IMR-90 (cell line): ENCODE measurements around the gene DYNC1LI2. TPM values are rescaled to one million over a fixed set of nuclear protein-coding genes. Genes with fewer than 3 reads are reported as not detected.
A peak's percentile ranks its signal among the peaks of the same experiment; 100 is the strongest.

ENCODE experiments used
- ATAC-seq: fragments of 200-7000 bp; cut with Tn5 transposase; 2 replicates; pipeline ENCODE4 v1.9.1; 2020; ENCODE audit warnings: low read depth, mild to moderate bottlenecking, moderate library complexity
- BruUV-seq: library from RNA; stranded (reverse); fragments of 400-500 nt; replicated peaks from 2 replicates; lab custom pipeline; 2021; lab: Mats Ljungman, UMichigan
- CTCF ChIA-PET: fragments of 300-600 bp; formaldehyde crosslinking; extraction: SDS; loops from one replicate; lab custom pipeline; 2021; ENCODE audit warnings: antibody characterized with exemption; lab: Yijun Ruan, JAX
- POLR2A ChIA-PET: fragments of 300-600 bp; sonication (Branson Sonifier 250); formaldehyde crosslinking; loops from one replicate; lab custom pipeline; 2022; ENCODE audit warnings: antibody characterized with exemption; ENCODE audit not compliant: unreplicated experiment; lab: Charles Lee
- DNase-seq: peaks from one replicate; pipeline ENCODE4 v3.0.0; 2013
- H2AFZ ChIP-seq: replicated peaks from 2 replicates; pipeline ENCODE3; 2013; ENCODE audit warnings: low read length, mild to moderate bottlenecking; ENCODE audit not compliant: poor library complexity
- H2AK5ac ChIP-seq: 2 replicates; pipeline ENCODE4 v1.6.1; 2013; ENCODE audit warnings: low read depth, low read length, inconsistent platforms
- H2AK9ac ChIP-seq: replicated peaks from 2 replicates; pipeline ENCODE3; 2013; ENCODE audit warnings: mild to moderate bottlenecking, low read depth, low read length, moderate library complexity; ENCODE audit not compliant: poor library complexity
- H2BK120ac ChIP-seq: 2 replicates; pipeline ENCODE4 v1.6.1; 2013; ENCODE audit warnings: low read depth, low read length, inconsistent platforms
- H2BK15ac ChIP-seq: 3 replicates; pipeline ENCODE4 v1.6.1; 2013; ENCODE audit warnings: low read depth, low read length, inconsistent platforms
- H2BK20ac ChIP-seq: 2 replicates; pipeline ENCODE4 v1.6.1; 2013; ENCODE audit warnings: low read depth, mild to moderate bottlenecking, inconsistent platforms, low read length, moderate library complexity
- H2BK5ac ChIP-seq: 2 replicates; pipeline ENCODE4 v1.6.1; 2013; ENCODE audit warnings: mild to moderate bottlenecking, low read depth, low read length, inconsistent platforms; ENCODE audit not compliant: poor library complexity, severe bottlenecking
- H3K14ac ChIP-seq: replicated peaks from 2 replicates; pipeline ENCODE4 v1.6.1; 2013; ENCODE audit warnings: low read depth, low read length, inconsistent platforms
- H3K18ac ChIP-seq: 2 replicates; pipeline ENCODE4 v1.6.1; 2013; ENCODE audit warnings: low read depth, low read length, control low read depth
- H3K23ac ChIP-seq: 2 replicates; pipeline ENCODE4 v1.6.1; 2013; ENCODE audit warnings: low read depth, low read length, inconsistent platforms
- H3K27ac ChIP-seq: 2 replicates; pipeline ENCODE4 v1.5.1; 2013; ENCODE audit warnings: mild to moderate bottlenecking, control low read depth, low read length; ENCODE audit not compliant: insufficient read depth
- H3K27me3 ChIP-seq: 2 replicates; pipeline ENCODE4 v1.6.1; 2013; ENCODE audit warnings: low read length; ENCODE audit not compliant: control insufficient read depth, insufficient read depth
- H3K36me3 ChIP-seq: 2 replicates; pipeline ENCODE4 v1.6.1; 2013; ENCODE audit warnings: low read length, mixed read lengths; ENCODE audit not compliant: control insufficient read depth, insufficient read depth
- H3K4ac ChIP-seq: 2 replicates; pipeline ENCODE4 v1.6.1; 2013; ENCODE audit warnings: low read depth, low read length, inconsistent platforms
- H3K4me1 ChIP-seq: 2 replicates; pipeline ENCODE4 v1.6.1; 2013; ENCODE audit warnings: low read length, mixed read lengths; ENCODE audit not compliant: control insufficient read depth, insufficient read depth
- H3K4me2 ChIP-seq: 2 replicates; pipeline ENCODE4 v1.6.1; 2013; ENCODE audit warnings: low read depth, mild to moderate bottlenecking, control low read depth, low read length, moderate library complexity
- H3K4me3 ChIP-seq: 2 replicates; pipeline ENCODE4 v1.5.1; 2013; ENCODE audit warnings: low read depth, mild to moderate bottlenecking, control low read depth, low read length, moderate library complexity; ENCODE audit not compliant: insufficient read depth
- H3K56ac ChIP-seq: 2 replicates; pipeline ENCODE4 v1.6.1; 2013; ENCODE audit warnings: low read length, inconsistent platforms; ENCODE audit not compliant: insufficient read depth; ENCODE audit errors: extremely low read depth
- H3K79me1 ChIP-seq, 2 experiments: 2 replicates each; pipeline ENCODE4 v1.6.1; 2013; ENCODE audit warnings: low read length in 2 of 2, inconsistent platforms in 1 of 2, low read depth in 1 of 2
- H3K9ac ChIP-seq: 2 replicates; pipeline ENCODE4 v1.6.1; 2013; ENCODE audit warnings: low read depth, low read length, control low read depth
- H3K9me1 ChIP-seq: 2 replicates; pipeline ENCODE4 v1.6.1; 2013; ENCODE audit warnings: low read length, inconsistent platforms; ENCODE audit not compliant: insufficient read depth
- H3K9me3 ChIP-seq: 2 replicates; pipeline ENCODE4 v1.6.1; 2013; ENCODE audit warnings: low read length; ENCODE audit not compliant: control insufficient read depth, insufficient read depth
- H4K20me1 ChIP-seq: 2 replicates; pipeline ENCODE4 v1.6.1; 2013; ENCODE audit warnings: low read length, inconsistent platforms; ENCODE audit not compliant: insufficient read depth
- H4K5ac ChIP-seq: 2 replicates; pipeline ENCODE4 v1.6.1; 2013; ENCODE audit warnings: mild to moderate bottlenecking, low read depth, low read length, control low read depth
- H4K8ac ChIP-seq, 2 experiments: 2 replicates each; pipeline ENCODE4 v1.6.1; 2013; ENCODE audit warnings: low read depth in 2 of 2, low read length in 2 of 2, control low read depth in 1 of 2, inconsistent platforms in 1 of 2
- H4K91ac ChIP-seq: 2 replicates; pipeline ENCODE4 v1.6.1; 2013; ENCODE audit warnings: low read depth, low read length, inconsistent platforms; ENCODE audit not compliant: insufficient read depth
- FOS ChIP-seq: fragments of 150-350 bp; IDR thresholded peaks from 2 replicates; pipeline ENCODE4 v1.6.1; 2016; ENCODE audit warnings: low read depth, low read length
- NFE2L2 ChIP-seq: fragments of 150-350 bp; IDR thresholded peaks from 2 replicates; pipeline ENCODE4 v1.6.1; 2016; ENCODE audit warnings: low read depth, mild to moderate bottlenecking, low read length
- RFX5 ChIP-seq: IDR thresholded peaks from 2 replicates; pipeline ENCODE4 v1.8.0; 2012; ENCODE audit warnings: low read depth, mild to moderate bottlenecking, low read length, moderate library complexity
- WGBS, 2 experiments: methylation state at CpG; one replicate each; pipeline versions ENCODE4 v1.1.5 to v1.1.7; 2013; ENCODE audit warnings: missing lambda C conversion rate in 2 of 2; ENCODE audit not compliant: insufficient read length in 1 of 2; ENCODE audit errors: extremely low coverage in 2 of 2; 5-methylcytosine and 5-hydroxymethylcytosine counted together
- dilution Hi-C: fragments of 300-500 bp; cut with HindIII; formaldehyde crosslinking; loops from one replicate; pipeline ENCODE4 v1.14.3; 2018; ENCODE audit warnings: low sequenced_read_pairs; ENCODE audit not compliant: unreplicated experiment
- in situ Hi-C: fragments of 300-500 bp; cut with MboI; formaldehyde crosslinking; loops from 3 replicates; pipeline ENCODE4 v1.14.3; 2019; ENCODE audit warnings: low sequenced_read_pairs, inconsistent platforms, mixed read lengths
- intact Hi-C: fragments of 100-400 bp; cut with micrococcal nuclease; formaldehyde crosslinking; loops from 2 replicates; pipeline ENCODE4 v1.10.0; 2022
- polyA plus RNA-seq, 3 experiments: library from polyadenylated mRNA; depleted of rRNA; stranded (reverse); fragments of >200 nt; gene quantifications; 2 replicates each; pipeline ENCODE4 v1.2.3, GENCODE V29; 2012; ENCODE audit warnings: low replicate concordance in 1 of 3
- total RNA-seq: library from RNA; depleted of rRNA; stranded (reverse); fragments of >200 nt; gene quantifications from 2 replicates; pipeline ENCODE4 v1.2.3, GENCODE V29; 2012

The DYNC1LI2 gene
- total and polyA plus RNA-seq, 2 of the 4 experiments (the other 2 are of a cell fraction) = 65.3 to 88.4 TPM

GRCh38 chr16:66728117-66728787 lies 23.2 kb downstream of the DYNC1LI2 start (continued):
- TF ChIP-seq NFE2L2 = no peak

GRCh38 chr16:66720766-66721165 lies 30.6 kb downstream of the DYNC1LI2 start:
- in situ Hi-C loops = no loop called here

More at GRCh38 chr16:66720766-66721165, 30.6 kb downstream of the DYNC1LI2 start:
- DNase-seq = peak; percentile 41
- TF ChIP-seq FOS (0 out of 2 replicates have a peak, but pooled peaks have one; percentile 6), RFX5 (no peak)
- ATAC-seq = peak; percentile 68
- BruUV-seq = no TSS peak
- Histone ChIP-seq H3K4me1 (peaks cover 5% of the 10 kb centered on the region), H2BK15ac (no peak overlapping the region), H2AK9ac (no peak overlapping the region), H3K27ac (no peak overlapping the region), H3K4me2 (no peak overlapping the region), H3K14ac (no peak overlapping the region), H3K9ac (no peak overlapping the region), H2BK5ac (no peak overlapping the region), H2BK120ac (no peak overlapping the region), H2BK20ac (no peak overlapping the region), H4K91ac (no peak overlapping the region), H3K36me3 (peaks cover 32% of the 10 kb centered on the region), H3K27me3 (no peaks in the 10 kb centered on the region), H3K9me3 (no peaks in the 10 kb centered on the region), H2AFZ (no peak overlapping the region), H2AK5ac (no peak overlapping the region), H4K5ac (no peak overlapping the region), H3K56ac (no peak overlapping the region), H3K79me1 (peaks cover 5 to 14% of the 10 kb centered on the region in 2 experiments; a peak in 2 of 4 replicates), H3K23ac (no peak overlapping the region), H3K4ac (no peak overlapping the region), H4K8ac (no peak overlapping the region), H3K4me3 (no peak overlapping the region), H3K18ac (no peak overlapping the region), H3K9me1 (peaks cover 6% of the 10 kb centered on the region), H4K20me1 (peaks cover 6% of the 10 kb centered on the region; the same call in 1 of the 2 replicates)
- ChIA-PET CTCF (no interaction called here), POLR2A (no interaction called here)
- WGBS, 2 experiments = no CpG with 5 or more reads among the region's 3 CpGs
- intact Hi-C loops = loop anchor here (5.0 kb wide), 2 partner anchors 58 to 313 kb away; no protein-coding TSS in a partner anchor
- dilution Hi-C loops = no loop called here
